KOPT-K1 (cell line): ENCODE results near the gene NREP.

Experiments
- H3K27ac ChIP-seq: fragments of 200-600 bp; sonication (generic); 2 replicates; pipeline ENCODE4 v1.5.1; 2016; ENCODE audit warnings: antibody characterized with exemption, mild to moderate bottlenecking, low read depth, low read length; ENCODE audit not compliant: poor library complexity, severe bottlenecking
- H3K36me3 ChIP-seq: fragments of 200-600 bp; sonication (generic); 2 replicates; pipeline ENCODE4 v1.5.1; 2017; ENCODE audit warnings: antibody characterized with exemption, mild to moderate bottlenecking, low read length, moderate library complexity; ENCODE audit not compliant: insufficient read depth
- H3K9me3 ChIP-seq: fragments of 200-600 bp; sonication (generic); 2 replicates; pipeline ENCODE4 v1.5.1; 2017; ENCODE audit warnings: antibody characterized with exemption, low read length, mild to moderate bottlenecking; ENCODE audit not compliant: insufficient read depth, poor library complexity, severe bottlenecking

The NREP gene

GRCh38 chr5:111703662-111704061 lies 53.3 kb downstream of the NREP start:
- Histone ChIP-seq H3K36me3 (no peaks in the 10 kb centered on the region), H3K27ac (peak overlapping the region; percentile 83), H3K9me3 (no peaks in the 10 kb centered on the region)

GRCh38 chr5:111699976-111700375 lies 57.0 kb downstream of the NREP start:
- Histone ChIP-seq H3K9me3 (no peaks in the 10 kb centered on the region), H3K27ac (no peak overlapping the region), H3K36me3 (no peaks in the 10 kb centered on the region)

- H3K9me3 ChIP-seq = no peaks in the 10 kb centered on the region
- H3K27ac ChIP-seq = no peak overlapping the region
- no peaks in the 10 kb centered on the region for H3K36me3 ChIP-seq
These were observed 57.7 kb downstream of the NREP start for GRCh38 chr5:111699324-111699723.

- Histone ChIP-seq H3K27ac (no peak overlapping the region), H3K36me3 (no peaks in the 10 kb centered on the region), H3K9me3 (no peaks in the 10 kb centered on the region)
These were observed 58.9 kb downstream of the NREP start for GRCh38 chr5:111697881-111698757.

- no peaks in the 10 kb centered on the region for H3K36me3 ChIP-seq
- no peak overlapping the region for H3K27ac ChIP-seq
- no peaks in the 10 kb centered on the region for H3K9me3 ChIP-seq
These were observed 59.8 kb downstream of the NREP start for GRCh38 chr5:111697215-111697614.

GRCh38 chr5:111695991-111696390 lies 61.0 kb downstream of the NREP start:
- no peaks in the 10 kb centered on the region for H3K36me3 ChIP-seq
- H3K9me3 ChIP-seq = no peaks in the 10 kb centered on the region
- no peak overlapping the region for H3K27ac ChIP-seq

- Histone ChIP-seq H3K27ac (no peak overlapping the region), H3K9me3 (no peaks in the 10 kb centered on the region), H3K36me3 (no peaks in the 10 kb centered on the region)
These were observed 62.9 kb downstream of the NREP start for GRCh38 chr5:111694133-111694532.

- no peaks in the 10 kb centered on the region for H3K9me3 ChIP-seq
- H3K27ac ChIP-seq = no peak overlapping the region
- no peaks in the 10 kb centered on the region for H3K36me3 ChIP-seq
These were observed 65.1 kb downstream of the NREP start for GRCh38 chr5:111691914-111692313.

GRCh38 chr5:111691508-111691907 lies 65.5 kb downstream of the NREP start:
- no peak overlapping the region for H3K27ac ChIP-seq
- no peaks in the 10 kb centered on the region for H3K9me3 ChIP-seq
- H3K36me3 ChIP-seq = no peaks in the 10 kb centered on the region

- Histone ChIP-seq H3K9me3 (no peaks in the 10 kb centered on the region), H3K27ac (no peak overlapping the region), H3K36me3 (no peaks in the 10 kb centered on the region)
These were observed 67.5 kb downstream of the NREP start for GRCh38 chr5:111689357-111689935.

GRCh38 chr5:111685969-111686368 lies 71.0 kb downstream of the NREP start:
- no peaks in the 10 kb centered on the region for H3K36me3 ChIP-seq
- H3K9me3 ChIP-seq = no peaks in the 10 kb centered on the region

GRCh38 chr5:111682641-111683040 lies 74.4 kb downstream of the NREP start:
- H3K36me3 ChIP-seq = no peaks in the 10 kb centered on the region
- no peak overlapping the region for H3K27ac ChIP-seq
- no peaks in the 10 kb centered on the region for H3K9me3 ChIP-seq

More at GRCh38 chr5:111685969-111686368, 71.0 kb downstream of the NREP start:
- no peak overlapping the region for H3K27ac ChIP-seq

GRCh38 chr5:111682121-111682520 lies 74.9 kb downstream of the NREP start:
- no peak overlapping the region for H3K27ac ChIP-seq
- H3K9me3 ChIP-seq = no peaks in the 10 kb centered on the region
- no peaks in the 10 kb centered on the region for H3K36me3 ChIP-seq

GRCh38 chr5:111681414-111682120 lies 75.4 kb downstream of the NREP start:
- H3K27ac ChIP-seq = no peak overlapping the region
- no peaks in the 10 kb centered on the region for H3K36me3 ChIP-seq
- no peaks in the 10 kb centered on the region for H3K9me3 ChIP-seq

GRCh38 chr5:111680737-111681413 lies 76.1 kb downstream of the NREP start:
- Histone ChIP-seq H3K36me3 (no peaks in the 10 kb centered on the region), H3K9me3 (no peaks in the 10 kb centered on the region), H3K27ac (no peak overlapping the region)
